C4-2B (cell line): ENCODE results near the gene KCND1.

Source experiments
- ZFX ChIP-seq: fragments of 450-650 bp; IDR thresholded peaks from 2 replicates; pipeline ENCODE4 v1.6.1; 2017
- TF ChIP-seq, protein P1 (sequence below): fragments of 450-650 bp; conservative IDR thresholded peaks from 2 replicates; pipeline ENCODE4 v1.5.1; 2017; ENCODE audit warnings: mild to moderate bottlenecking

DNA sequence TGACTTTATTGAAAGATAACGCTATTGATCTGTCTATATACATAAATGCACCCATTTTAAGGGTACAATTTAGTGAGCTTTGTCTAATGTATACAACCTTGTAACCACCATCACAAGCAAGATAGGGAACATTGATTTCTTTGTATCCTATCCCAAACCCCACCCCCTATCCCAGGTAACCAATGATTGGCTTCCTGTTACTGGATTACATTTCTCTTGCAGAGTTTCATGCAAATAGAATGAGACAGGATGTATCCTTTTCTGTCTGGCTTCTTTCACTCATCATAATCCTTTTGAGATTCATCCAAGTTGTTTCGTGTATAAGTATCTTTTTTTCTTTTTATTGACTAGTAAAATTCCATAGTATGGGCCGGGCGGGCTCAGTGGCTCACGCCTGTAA lies 32.1 kb upstream of the KCND1 start:
- TF ChIP-seq, protein P1, sequence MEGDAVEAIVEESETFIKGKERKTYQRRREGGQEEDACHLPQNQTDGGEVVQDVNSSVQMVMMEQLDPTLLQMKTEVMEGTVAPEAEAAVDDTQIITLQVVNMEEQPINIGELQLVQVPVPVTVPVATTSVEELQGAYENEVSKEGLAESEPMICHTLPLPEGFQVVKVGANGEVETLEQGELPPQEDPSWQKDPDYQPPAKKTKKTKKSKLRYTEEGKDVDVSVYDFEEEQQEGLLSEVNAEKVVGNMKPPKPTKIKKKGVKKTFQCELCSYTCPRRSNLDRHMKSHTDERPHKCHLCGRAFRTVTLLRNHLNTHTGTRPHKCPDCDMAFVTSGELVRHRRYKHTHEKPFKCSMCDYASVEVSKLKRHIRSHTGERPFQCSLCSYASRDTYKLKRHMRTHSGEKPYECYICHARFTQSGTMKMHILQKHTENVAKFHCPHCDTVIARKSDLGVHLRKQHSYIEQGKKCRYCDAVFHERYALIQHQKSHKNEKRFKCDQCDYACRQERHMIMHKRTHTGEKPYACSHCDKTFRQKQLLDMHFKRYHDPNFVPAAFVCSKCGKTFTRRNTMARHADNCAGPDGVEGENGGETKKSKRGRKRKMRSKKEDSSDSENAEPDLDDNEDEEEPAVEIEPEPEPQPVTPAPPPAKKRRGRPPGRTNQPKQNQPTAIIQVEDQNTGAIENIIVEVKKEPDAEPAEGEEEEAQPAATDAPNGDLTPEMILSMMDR = no peak
- TF ChIP-seq ZFX = no peak
